Measurements from ENCODE around the gene CAMTA1.

DNA sequence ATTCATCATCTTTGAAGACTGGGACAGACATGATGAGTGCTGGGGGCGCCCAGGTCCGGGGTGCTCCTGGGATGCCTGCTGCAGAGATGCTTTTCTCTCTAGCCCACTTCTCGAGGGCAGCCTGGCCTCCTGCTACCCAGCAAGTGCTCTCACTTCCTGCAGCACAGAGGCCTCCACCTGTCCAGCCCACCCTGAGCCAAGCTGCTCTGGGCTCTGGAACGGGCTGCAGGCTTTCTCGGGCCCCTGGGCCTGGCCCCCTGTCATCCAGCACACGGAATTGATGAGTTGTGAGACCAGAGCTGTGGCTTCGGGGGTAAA, 516.4 kb downstream of the CAMTA1 start:
- TF ChIP-seq LEF1 (IDR thresholded peaks at IDR 0.05; ENCODE audit: borderline replicate concordance): no peak
- no peak for TF ChIP-seq FOXK2 (IDR thresholded peaks at IDR 0.05)
- no peak for TF ChIP-seq CTBP1 (IDR thresholded peaks at IDR 0.05; ENCODE audit: borderline replicate concordance)
- TF ChIP-seq BHLHE40 (IDR thresholded peaks at IDR 0.05; ENCODE audit: borderline replicate concordance): no peak
- no peak for TF ChIP-seq SUZ12 (IDR thresholded peaks at IDR 0.05)
- no peak for TF ChIP-seq TARDBP (IDR thresholded peaks at IDR 0.05)
- no peak for TF ChIP-seq SP1 (IDR thresholded peaks at IDR 0.05)
